GM21360 (cell line): ENCODE measurements around the gene DCLRE1B.
"Not testable (repeated sequence)": the region's sequence is repeated elsewhere in the genome, so short reads cannot be mapped to it uniquely, and the experiment has no call there.

Experiments
- ATAC-seq: cut with Tn5 transposase; IDR thresholded peaks from one replicate; pipeline ENCODE4 v1.9.1; 2021; ENCODE audit warnings: mild to moderate bottlenecking, moderate library complexity; ENCODE audit not compliant: unreplicated experiment

Gene DCLRE1B

DNA sequence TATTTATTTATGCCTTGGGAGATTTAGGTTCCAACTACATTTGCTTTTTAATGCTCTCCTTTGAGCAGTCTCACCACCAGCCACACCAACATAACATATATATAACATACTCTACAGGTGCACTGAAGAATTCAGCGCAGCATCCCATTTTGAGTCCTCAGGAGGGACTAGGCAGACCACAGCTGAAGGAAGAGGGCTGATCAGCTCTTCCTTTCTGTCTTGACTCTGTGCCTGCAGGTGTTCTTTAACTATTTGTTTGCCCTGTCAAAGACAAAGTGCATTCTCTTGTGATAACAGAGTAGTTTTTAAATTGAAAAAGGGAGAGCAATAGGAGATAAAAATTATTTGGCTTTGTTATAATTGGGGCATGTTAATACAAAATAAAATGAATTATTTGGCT is 41.0 kb downstream of the DCLRE1B start:
- no peak for ATAC-seq

DNA sequence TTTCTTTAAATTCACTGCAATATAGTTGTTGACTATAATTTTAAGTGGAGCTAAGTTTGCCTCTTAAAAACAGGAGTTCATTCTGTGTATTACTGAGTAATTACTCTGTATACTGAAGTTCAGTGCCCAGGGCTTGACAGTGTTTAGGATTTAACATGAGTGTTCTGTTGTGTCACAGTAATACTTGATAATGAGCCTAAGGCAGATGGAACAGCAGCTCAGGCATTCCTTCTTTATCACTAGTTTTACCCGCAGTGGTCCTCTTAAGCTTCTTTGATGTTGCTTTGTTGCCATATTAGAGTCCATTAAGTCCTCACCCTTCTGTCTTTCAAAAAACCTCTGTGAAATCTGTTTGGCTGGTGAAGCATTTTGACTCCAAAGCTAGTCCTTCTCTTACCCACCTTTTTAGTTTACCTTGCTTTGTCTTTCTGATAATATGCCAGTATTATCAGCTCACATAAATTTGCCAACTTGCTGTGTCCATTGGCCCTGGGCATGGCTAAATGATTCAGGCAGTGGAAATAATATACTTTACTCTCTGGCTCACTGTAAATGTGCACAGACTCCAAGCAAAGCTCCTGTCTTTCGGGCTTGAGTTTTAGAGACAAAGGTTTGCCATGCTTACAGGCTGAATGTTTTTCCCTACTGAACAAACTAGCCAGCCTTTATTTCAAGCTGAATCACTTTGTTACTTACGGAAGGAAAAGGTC is 41.7 kb downstream of the DCLRE1B start:
- ATAC-seq = no peak

DNA sequence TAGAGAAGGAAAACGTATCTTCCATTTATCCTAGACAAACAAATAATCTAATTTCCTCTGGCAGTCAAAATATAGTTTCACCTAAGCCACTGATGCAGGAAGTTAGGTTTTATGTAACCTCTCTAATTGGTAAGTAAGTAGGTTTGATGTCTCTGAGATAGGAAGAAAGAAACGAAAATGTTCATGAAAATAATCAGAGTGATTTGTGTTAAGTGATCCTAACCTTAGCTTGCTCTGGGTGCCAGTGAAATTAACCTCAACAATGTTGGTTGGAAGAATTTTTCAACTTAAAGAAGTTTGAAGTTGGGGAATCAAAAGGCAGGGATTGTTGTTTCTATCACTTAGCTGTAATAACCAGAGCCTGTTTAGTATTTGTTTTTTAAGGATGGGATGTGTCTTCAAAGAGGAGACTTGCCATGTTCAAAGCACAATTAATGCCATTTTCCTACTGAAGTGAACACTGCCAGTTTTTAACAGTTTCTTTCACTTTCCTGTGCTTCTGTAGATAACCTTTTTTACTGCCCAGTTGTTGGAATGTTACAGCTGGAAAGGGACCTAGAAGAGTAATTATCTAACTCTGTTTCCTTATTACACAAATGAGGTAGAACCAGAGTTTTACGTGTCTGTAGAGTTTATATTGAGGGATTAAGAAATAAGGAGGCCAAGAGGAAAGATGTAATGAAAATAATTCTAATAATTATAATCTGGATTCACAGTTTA is 42.4 kb downstream of the DCLRE1B start:
- no peak for ATAC-seq

DNA sequence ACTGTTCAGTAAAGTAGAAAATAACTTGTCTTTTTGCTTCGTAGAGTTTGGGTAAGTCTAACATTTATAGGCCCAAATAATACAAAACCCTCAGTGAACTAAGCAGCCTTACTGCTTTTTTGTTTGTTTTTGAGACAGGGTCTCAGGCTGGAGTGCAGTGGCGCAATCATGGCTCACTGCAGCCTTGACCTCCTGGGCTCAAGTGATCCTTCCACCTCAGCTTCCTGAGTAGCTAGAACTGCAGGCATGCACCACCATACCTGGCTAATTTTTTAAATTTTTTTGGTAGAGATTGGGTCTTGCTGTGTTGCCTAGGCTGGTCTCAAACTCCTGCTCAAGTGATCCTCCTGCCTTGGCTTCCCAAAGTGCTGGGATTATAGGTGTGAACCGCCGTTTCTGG is 43.0 kb downstream of the DCLRE1B start:
- not testable (repeated sequence) for ATAC-seq

DNA sequence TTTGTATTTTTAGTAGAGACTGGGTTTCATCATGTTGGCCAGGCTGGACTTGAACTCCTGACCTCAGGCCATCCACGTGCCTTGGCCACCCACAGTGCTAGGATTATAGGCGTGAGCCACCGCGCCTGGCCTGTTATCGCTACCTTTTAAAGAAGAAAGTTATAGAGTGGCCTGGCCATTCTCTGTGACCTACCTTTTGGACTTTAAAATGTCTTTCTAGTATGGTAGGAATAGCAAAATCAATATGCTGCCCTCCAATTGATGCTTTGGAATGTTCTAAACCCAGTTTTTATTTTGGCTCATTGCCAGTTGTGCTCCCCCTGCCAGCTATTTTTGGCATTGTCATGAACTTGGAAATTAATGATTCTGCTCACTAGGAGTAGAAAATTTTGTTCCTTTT is 43.9 kb downstream of the DCLRE1B start:
- no peak for ATAC-seq

DNA sequence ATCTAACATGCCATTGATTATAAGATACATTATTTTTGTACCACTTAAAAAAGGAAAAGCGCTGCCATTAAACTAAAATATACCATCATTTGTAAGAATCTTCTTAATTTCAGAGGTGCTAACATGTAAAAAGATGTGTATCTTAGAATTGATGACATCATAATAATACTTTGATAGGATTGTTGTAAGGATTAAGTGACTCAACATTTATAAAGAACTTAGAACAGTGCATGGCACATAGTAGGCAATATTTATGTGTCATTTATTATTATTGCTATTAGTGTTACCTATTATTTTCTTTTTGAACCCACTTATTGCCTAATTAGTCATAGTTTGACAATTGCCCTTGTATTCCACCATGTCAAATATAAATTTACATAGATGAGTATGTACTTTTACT is 45.8 kb downstream of the DCLRE1B start:
- ATAC-seq = no peak

DNA sequence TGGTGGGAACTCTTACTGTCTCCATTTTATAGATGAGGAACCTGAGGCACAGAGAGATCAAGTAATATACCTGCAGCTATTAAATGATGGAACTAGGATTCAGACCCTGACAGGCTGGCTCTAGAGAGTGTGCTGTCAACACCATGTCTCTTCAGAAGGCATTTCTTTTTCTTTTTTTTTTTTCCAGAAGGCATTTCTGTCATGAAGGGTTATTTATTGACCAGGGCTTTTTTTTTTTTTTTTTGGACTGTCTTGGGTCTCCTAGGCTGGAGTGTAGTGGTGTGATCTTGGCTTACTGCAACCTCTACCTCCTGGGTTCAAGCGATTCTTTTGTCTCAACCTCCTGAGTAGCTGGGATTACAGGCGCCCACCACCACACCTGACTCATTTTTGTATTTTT is 46.6 kb downstream of the DCLRE1B start:
- no peak for ATAC-seq

DNA sequence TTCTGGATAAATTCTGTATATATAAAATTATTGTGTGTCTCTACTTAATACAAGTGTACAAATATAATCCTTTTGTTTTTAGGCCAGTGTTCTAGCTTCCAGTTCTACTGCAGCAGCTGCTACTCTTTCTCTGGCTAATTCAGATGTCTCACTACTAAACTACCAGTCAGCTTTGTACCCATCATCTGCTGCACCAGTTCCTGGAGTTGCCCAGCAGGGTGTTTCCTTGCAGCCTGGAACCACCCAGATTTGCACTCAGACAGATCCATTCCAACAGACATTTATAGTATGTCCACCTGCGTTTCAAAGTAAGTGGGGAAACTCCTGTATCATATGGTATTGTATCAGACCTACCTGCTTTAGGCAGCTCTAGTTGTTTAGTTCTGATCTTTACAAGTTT is 52.9 kb downstream of the DCLRE1B start:
- no peak for ATAC-seq

DNA sequence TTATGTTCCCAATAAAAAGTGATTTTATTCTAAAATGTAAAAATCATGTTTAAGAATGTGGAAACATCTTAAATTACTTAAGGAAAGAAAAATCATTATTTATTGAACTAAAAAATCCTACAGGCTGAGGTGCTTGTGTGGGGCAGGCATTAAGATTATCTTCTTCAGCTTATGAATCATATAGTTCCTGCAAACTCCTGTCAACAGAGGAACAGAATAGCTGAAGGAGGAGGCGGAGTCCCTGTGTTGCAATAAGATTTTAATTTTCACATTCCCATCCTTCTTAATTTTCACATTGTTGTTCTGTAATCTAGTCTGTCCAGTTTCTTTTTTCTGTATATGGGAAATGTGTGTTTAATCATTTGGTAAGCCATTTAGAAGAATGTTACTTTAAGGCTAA is 53.6 kb downstream of the DCLRE1B start:
- no peak for ATAC-seq

DNA sequence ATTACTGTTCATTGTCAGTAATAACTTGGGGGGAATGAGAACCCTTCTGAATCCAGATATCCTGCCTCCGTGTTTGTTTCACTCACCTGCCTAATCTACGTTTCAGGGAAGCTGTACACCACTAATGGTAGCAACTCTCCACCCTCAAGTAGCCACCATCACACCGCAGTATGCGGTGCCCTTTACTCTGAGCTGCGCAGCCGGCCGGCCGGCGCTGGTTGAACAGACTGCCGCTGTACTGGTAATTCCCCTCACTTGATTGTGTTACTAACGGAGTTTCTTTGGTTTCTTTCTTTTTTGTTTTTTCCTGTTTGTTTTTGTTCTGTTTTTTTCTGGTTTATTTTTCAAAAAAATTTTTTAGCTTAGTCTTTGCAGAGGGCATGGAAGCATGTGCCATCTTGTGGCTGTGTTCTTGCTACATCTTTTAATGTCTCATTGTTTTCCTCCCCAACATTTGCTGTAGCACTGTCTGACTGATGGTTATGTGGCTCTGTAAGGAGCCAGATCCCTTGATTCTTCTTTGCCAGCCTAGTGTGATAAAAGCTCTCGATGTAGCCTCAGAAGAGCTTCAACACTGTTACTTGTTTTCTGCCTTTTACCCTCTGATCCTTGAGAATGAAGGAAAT is 58.3 kb downstream of the DCLRE1B start:
- ATAC-seq = no peak
